Effector CD4-positive, alpha-beta T cell (primary cell): ENCODE measurements around the gene SLC28A1.
"Not testable (repeated sequence)": the region's sequence is repeated elsewhere in the genome, so short reads cannot be mapped to it uniquely, and the experiment has no call there.

ENCODE experiments used
- DNase-seq: peaks from one replicate; pipeline ENCODE4 v3.0.0-alpha.2; 2020

Gene SLC28A1

GRCh38 chr15:84862214-84862975, 22.1 kb upstream of the SLC28A1 start:
- DNase-seq: no peak

- no peak for DNase-seq
These were observed 20.7 kb upstream of the SLC28A1 start for GRCh38 chr15:84863565-84864443.

DNA sequence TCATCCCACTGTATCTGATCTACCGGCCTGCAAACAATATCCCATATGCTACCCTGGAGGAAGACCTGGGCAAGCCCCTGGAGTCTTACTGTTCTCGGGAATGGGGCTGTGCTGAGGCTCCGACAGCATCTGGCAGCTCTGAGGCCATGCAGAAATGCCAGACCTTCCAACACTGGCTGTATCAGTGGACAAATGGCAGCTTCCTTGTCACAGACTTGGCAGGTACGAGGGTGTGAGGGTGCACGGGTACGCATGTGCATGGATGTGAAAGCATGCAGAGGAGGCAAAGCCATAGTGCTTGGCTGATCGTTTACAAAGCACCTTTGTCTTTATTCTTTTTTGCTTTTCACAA, 20.0 kb upstream of the SLC28A1 start:
- no peak for DNase-seq

DNA sequence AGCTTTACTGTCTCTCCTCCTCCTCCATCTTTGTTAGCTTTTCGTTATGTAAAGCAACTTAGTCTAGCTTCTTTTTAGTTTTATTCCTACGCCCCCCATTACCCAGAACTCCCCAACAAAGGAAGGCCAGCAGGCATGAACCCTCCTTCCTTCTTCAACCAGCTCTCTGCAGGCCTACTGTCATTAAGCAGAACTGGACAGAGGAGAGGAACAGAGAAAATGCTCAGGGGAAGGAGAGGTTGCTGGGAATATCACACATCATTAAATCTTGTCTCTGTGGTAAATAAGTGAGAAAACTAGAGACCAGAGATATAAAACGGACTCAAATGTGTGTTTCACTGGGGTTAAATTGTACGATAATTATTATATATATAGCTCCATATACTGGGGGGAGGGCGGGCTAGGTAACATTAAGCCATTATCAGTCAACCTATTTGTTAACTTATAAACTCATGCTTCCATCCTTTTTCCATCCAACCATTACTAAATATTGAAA, 19.3 kb upstream of the SLC28A1 start:
- DNase-seq: no peak

- no peak for DNase-seq
These were observed 16.2 kb upstream of the SLC28A1 start for GRCh38 chr15:84868037-84868880.

DNA sequence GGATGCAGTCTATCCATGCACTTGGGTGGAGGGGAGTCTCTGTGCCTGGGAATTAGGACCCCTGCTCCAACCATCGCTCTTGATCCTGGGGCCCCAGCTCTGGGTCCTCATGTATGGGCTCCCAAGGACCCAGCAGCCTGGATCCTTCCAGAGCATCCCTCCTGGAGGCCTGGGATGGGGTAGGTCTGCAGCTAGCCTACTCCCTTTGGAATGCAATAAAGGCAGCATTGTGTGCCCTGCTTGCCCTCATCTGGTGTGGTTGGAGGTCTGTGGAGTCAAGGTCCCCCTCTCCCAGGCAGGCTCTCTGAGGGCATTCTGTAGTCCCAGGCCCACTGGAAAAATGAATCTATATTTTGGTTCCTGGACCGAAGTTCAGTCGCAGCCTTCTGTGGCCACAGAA, 15.0 kb upstream of the SLC28A1 start:
- no peak for DNase-seq

DNA sequence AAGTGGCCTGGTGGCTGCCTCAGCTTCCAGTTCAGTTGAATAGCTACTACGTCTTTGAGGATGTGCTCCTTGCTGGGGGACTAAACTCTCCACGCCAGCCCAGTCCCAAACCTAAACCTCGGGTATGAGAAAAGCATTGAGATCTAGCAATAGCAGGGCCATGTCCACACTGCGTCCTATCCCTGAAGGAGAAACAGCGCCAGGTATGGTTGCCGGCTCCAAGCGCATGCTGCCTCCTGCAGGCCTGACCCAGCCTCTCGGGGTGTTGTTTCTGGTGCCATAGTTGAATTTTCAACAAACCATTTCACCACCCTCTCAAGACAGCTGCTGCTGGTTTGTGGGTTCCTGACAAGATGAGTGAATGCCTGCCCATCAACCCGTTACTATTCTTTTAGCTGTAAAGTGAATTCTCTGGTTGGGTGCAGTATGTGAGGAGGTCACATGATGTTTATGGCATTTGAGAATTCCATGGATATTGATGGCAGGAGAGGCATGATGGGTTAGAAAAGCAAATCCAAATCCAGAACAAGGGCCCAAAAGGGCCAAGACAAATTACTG, 13.0 kb upstream of the SLC28A1 start:
- DNase-seq: no peak

DNA sequence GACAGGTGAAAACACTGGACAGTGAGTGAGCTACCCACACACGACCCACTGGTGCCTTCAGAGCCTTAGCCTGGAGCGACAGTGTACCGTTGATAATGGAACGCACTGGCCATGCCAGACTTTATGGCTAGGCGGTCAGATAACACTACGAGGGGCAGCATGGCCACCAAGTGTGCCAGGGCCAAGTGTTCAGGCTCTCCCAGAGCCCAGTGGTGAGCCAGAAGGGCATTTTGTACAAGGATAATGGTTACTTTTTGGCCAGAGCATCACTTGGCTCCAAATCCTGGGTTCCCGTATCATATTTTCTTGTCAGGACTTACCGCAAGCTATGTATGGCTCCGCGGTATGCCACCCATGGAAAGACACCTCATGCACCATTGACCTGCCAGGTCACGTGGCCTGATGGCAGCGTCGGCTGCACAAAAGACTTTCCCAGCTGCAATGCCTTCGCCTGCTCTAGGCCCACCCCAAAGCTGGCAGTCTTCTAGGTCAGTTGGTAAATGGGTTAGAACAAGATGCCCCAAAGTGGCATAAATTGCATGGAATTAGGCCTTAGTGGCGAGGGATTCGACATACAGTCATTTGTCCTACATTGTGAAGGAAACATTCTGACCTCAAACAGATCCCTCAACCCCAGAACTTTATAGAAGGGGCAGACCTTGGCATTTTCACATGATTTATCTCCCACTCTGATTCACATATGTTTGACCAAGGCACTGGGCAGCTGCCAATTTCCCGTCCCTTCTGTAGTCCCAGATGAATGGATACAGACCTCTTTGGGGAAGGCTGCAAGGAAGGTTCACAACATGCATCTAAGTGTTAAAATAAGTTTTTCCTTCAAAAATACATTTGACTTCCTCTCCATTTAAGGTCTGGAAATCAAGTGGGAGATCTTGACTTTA, 12.2 kb upstream of the SLC28A1 start:
- DNase-seq: no peak

DNA sequence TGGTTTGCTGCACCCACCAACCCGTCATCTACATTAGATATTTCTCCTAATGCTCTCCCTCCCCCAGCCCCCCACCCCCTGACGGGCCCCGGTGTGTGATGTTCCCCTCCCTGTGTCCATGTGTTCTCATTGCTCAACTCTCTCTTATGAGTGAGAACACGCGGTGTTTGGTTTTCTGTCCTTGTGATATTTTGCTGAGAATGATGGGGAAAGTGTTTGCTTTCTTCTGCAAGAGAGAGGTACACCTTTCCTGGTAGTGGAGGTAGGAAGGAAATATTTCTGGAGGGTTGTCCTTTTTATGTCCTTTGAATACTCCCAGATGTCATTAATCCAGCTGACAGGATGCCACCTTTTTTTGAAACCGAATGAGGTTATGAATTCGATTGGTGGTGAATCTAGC, 10.5 kb upstream of the SLC28A1 start:
- DNase-seq: no peak

GRCh38 chr15:84874981-84875699, 9.3 kb upstream of the SLC28A1 start:
- no peak for DNase-seq

DNA sequence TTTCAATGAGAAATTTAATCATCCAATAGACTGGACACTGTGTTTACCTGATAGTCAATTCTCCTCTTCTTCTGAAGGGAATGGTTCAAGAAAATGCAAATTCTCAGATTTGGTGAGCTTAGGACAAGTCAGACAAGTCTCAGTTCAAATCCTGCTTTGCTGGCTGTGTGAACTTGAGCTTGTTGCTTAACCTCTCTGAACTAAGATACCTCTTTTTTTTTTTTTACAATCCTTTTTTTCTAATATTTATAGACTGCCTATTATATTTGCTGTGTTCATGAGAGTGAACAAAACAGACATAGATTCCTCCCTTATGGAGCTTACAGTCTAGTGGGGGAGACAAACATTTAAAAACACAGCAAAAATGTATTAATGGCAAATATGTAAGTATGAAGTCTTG, 8.2 kb upstream of the SLC28A1 start:
- DNase-seq: no peak

- not testable (repeated sequence) for DNase-seq
These were observed 6.8 kb upstream of the SLC28A1 start for GRCh38 chr15:84877701-84878100.

GRCh38 chr15:84878504-84878903, 6.0 kb upstream of the SLC28A1 start:
- DNase-seq: peak; percentile 31

DNA sequence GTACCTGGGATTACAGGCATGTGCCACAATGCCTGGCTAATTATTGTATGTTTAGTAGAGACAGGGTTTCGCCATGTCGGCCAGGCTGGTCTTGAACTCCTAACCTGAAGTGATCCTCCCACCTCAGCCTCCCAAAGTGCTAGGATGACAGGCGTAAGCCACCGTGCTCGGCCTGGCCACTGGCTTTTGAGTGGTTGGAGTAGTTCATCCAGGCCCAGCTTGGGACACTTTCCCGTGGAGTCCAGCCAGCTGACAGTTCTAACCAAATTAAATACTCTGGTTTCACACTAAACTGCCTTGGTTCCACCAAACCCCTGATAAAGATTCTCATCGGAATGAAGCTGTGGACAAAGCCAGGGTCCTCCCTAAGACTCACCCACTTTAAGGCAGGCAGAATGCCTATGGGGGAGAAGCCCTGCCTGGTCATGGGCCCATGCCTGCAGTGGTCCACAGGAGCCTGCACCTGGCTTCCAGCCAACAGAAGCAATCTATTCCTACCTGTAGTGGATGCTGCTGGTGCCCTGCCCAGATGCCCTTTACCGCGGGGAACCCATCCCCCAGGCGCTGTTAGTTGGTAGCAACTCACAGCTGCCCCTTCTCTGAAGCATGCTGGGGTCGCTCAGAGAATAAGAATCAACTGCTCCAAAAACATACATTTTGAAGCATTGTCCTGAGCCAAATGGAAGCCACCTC, 5.2 kb upstream of the SLC28A1 start:
- no peak for DNase-seq

DNA sequence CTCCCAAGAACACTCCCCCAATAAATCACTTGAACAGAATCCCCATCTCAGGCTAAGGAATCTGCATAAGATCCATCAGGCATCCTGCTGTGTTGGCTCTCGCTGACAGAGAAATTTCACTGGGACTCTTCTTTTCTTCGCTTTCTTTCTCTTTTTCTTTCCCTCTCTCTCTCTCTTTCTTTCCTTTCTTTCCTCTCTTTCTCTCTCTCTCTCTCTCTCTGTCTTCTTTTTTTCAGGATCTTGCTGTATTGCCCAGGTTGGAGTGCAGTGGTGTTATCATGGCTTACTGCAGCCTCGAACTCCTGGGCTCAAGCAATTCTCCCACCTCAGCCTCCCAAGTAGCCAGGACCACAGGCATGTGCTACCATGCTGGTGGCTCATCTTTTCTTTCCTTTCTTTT, 4.5 kb upstream of the SLC28A1 start:
- DNase-seq: no peak

DNA sequence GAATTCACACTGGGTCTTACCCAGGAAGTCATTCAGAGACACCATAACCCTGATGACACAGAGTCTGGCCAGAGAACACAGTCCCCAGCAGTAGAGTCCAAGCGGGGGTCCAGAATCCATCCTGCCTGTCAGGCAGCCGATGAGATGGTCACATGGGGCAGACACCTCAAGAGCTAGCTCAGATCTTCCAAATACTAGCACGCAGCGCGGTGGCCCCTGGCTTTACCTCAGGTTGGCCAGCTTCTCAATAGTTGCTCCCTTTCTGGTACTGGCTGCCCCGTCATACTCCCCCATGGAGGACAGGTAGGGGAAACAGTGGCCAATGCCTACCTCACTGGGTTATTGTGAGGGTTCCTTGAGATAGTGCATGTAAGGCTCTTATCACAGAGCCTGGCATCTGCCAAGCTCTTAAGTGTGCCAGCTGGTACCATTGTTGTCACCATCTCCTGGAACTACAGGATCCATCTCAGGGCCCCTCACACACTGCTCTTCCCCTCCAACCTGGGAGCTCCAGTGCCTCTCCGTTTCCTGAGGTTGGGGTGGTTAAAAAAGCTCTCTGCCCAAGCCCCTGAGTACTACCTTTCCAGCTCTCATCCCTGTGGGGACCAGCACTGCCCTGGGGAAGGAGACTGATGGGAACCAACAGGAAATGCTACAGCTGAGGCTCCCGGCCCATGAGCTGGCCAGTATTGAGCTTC, 3.5 kb upstream of the SLC28A1 start:
- DNase-seq: no peak

DNA sequence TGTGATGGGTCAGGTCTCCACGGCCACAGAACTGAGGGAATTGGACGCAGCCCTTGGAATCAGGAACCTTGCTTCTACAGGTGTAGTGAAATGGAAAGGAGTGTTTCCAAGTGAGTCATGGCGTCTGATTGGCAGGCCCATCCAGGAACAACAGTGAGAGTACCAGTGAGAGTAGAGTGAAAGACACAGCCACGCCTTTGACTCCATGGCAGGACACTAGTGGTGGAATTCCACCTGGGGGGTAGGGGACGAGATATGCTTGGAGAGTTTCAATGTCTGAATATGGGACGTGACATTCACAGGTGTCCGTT, 3.0 kb upstream of the SLC28A1 start:
- DNase-seq: no peak

- no peak for DNase-seq
These were observed 996 bp upstream of the SLC28A1 start for GRCh38 chr15:84883466-84883865.

- DNase-seq: no peak
These were observed 1.3 kb downstream of the SLC28A1 start for GRCh38 chr15:84885801-84886200.
